Ammon's horn (tissue), 1 donor: Measurements from ENCODE around the gene APOL1.
"Not testable (repeated sequence)": the region's sequence is repeated elsewhere in the genome, so short reads cannot be mapped to it uniquely, and the experiment has no call there.

Experiments
- DNase-seq: peaks from one replicate; pipeline ENCODE4 v3.0.0-alpha.2; 2016; ENCODE audit warnings: low spot score

Gene APOL1

GRCh38 chr22:36244522-36245391 lies 8.2 kb upstream of the APOL1 start:
- no peak for DNase-seq

GRCh38 chr22:36245805-36246356 lies 7.1 kb upstream of the APOL1 start:
- DNase-seq: no peak

- no peak for DNase-seq
Observed at GRCh38 chr22:36246718-36247117, 6.2 kb upstream of the APOL1 start.

- DNase-seq: no peak
Observed at GRCh38 chr22:36247955-36248354, 5.0 kb upstream of the APOL1 start.

GRCh38 chr22:36249160-36249559 lies 3.8 kb upstream of the APOL1 start:
- DNase-seq: no peak

- DNase-seq: peak; percentile 26
Observed at GRCh38 chr22:36250292-36250960, 2.5 kb upstream of the APOL1 start.

GRCh38 chr22:36251979-36252608 lies 839 bp upstream of the APOL1 start:
- not testable (repeated sequence) for DNase-seq

GRCh38 chr22:36253523-36254490 lies 874 bp downstream of the APOL1 start:
- DNase-seq: no peak

- not testable (repeated sequence) for DNase-seq
Observed at GRCh38 chr22:36255572-36255971, 2.6 kb downstream of the APOL1 start.

- no peak for DNase-seq
Observed at GRCh38 chr22:36256478-36256877, 3.5 kb downstream of the APOL1 start.

GRCh38 chr22:36257308-36257707 lies 4.4 kb downstream of the APOL1 start:
- no peak for DNase-seq

GRCh38 chr22:36257948-36258670 lies 5.2 kb downstream of the APOL1 start:
- no peak for DNase-seq

GRCh38 chr22:36258701-36259614 lies 6.0 kb downstream of the APOL1 start:
- DNase-seq: no peak

- no peak for DNase-seq
Observed at GRCh38 chr22:36259615-36260300, 6.8 kb downstream of the APOL1 start.

GRCh38 chr22:36261675-36262074 lies 8.7 kb downstream of the APOL1 start:
- not testable (repeated sequence) for DNase-seq

- DNase-seq: not testable (repeated sequence)
Observed at GRCh38 chr22:36262307-36262706, 9.4 kb downstream of the APOL1 start.

GRCh38 chr22:36263216-36263673 lies 10.3 kb downstream of the APOL1 start:
- not testable (repeated sequence) for DNase-seq

- not testable (repeated sequence) for DNase-seq
Observed at GRCh38 chr22:36263886-36264664, 11.1 kb downstream of the APOL1 start.
